GM12801 (cell line): Measurements from ENCODE around the gene RNASE13.

ENCODE experiments used
- TF ChIP-seq, protein P1 (sequence below): IDR thresholded peaks from one replicate; pipeline ENCODE4 v1.5.1; 2011; ENCODE audit warnings: control low read depth; ENCODE audit not compliant: insufficient read length; ENCODE audit errors: extremely low read depth

The RNASE13 gene

GRCh38 chr14:21060614-21061346 lies 26.2 kb upstream of the RNASE13 start:
- TF ChIP-seq, protein P1, sequence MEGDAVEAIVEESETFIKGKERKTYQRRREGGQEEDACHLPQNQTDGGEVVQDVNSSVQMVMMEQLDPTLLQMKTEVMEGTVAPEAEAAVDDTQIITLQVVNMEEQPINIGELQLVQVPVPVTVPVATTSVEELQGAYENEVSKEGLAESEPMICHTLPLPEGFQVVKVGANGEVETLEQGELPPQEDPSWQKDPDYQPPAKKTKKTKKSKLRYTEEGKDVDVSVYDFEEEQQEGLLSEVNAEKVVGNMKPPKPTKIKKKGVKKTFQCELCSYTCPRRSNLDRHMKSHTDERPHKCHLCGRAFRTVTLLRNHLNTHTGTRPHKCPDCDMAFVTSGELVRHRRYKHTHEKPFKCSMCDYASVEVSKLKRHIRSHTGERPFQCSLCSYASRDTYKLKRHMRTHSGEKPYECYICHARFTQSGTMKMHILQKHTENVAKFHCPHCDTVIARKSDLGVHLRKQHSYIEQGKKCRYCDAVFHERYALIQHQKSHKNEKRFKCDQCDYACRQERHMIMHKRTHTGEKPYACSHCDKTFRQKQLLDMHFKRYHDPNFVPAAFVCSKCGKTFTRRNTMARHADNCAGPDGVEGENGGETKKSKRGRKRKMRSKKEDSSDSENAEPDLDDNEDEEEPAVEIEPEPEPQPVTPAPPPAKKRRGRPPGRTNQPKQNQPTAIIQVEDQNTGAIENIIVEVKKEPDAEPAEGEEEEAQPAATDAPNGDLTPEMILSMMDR: no peak

DNA sequence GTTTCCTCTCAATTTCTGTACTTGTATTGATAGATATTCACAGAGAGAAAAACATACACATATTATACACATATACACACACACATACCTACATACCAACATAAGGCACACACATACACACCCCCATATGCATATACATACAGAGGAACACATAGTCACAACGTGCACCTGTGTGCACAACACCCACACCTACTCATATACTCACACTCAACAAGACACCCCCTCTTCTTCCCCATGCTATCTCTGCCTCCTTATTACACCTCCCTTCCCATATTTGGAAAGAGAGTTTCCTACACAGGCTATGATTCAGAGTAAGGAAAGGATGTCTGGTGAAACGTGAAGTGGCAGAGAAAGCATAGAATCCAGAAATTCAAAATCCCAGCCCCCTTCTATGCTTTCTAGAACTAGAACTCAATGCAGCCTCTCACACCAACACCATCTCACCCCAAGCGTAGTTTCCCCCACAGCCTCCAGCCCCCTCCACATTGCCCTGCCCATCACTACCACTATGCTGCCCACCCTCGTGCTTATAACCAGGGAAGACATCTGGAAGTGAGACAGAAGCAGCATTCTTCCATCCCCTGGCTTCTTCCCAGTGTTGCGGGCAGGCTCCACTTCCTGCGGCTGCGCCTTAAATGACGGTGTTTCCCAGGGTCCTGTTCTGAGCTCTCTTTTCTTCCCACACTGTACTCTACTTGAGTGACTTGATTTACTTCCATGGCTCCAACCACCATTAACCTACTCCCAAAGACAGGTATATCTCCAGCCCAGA lies 25.4 kb upstream of the RNASE13 start:
- TF ChIP-seq, protein P1: no peak

DNA sequence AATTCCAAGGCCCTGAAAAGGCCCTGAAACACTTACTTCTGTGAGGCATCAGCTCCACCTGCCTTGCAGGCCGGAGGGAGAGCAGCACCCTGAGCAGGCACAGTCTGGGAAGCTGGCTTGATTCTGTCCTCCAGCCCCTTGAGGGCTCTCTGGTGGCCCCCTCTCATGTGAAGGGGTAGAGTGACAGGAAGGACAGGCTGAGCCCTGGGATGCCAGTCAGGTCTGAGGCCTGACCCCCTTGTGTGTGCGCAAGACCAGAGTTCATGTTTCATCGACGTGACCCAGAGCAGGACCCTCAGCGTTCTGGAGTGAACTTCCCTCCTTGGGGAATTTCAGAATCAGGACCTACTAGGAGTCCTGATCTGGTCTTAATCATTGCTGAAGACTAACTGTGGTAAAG lies 24.3 kb upstream of the RNASE13 start:
- TF ChIP-seq, protein P1: no peak

DNA sequence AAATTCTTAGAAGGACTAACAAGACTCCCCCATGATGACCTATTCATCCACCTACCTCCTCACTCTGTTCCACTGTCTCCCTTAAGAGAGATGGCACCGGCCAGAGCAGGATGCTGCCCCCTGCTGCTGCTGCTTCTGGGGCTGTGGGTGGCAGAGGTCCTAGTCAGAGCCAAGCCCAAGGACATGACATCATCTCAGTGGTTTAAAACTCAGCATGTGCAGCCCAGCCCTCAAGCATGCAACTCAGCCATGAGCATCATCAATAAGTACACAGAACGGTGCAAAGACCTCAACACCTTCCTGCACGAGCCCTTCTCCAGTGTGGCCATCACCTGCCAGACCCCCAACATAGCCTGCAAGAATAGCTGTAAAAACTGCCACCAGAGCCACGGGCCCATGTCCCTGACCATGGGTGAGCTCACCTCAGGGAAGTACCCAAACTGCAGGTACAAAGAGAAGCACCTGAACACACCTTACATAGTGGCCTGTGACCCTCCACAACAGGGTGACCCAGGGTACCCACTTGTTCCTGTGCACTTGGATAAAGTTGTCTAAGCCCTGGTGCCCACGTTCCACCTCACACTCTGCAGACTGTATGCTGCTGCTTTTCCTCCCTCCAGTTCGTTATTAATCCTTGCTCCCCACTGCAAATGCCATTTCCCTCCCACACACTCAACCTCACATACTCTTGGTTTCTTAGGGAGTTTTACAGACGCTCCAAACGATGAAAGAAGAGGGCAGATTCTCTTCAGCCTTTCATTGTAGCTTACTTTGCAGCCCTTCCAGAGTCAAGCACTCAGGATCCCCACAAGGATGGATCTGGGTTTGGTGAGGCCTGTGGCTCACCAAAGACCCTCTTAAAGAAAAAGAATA lies 23.4 kb upstream of the RNASE13 start, which contains the start of gene RNASE8:
TSS of gene RNASE8 (plus strand) at position 20 of the 873 bp plus-strand sequence. CDS start at position 91, 71 bp downstream.
- TF ChIP-seq, protein P1: no peak

GRCh38 chr14:21056520-21057163 lies 22.0 kb upstream of the RNASE13 start:
- TF ChIP-seq, protein P1: no peak

GRCh38 chr14:21055432-21056117 lies 21.0 kb upstream of the RNASE13 start:
- TF ChIP-seq, protein P1: no peak
